CD4-positive, alpha-beta T cell (primary cell): ENCODE measurements around the gene P2RX2. TPM values are rescaled to one million over a fixed set of nuclear protein-coding genes. Genes with fewer than 3 reads are reported as not detected.

Experiments
- ATAC-seq: fragments of 200-7000 bp; cut with Tn5 transposase; one replicate; pipeline ENCODE4 v1.10.0; 2022; ENCODE audit warnings: mild to moderate bottlenecking; ENCODE audit not compliant: poor library complexity
- CTCF ChIA-PET: fragments of 350-600 bp; sonication (Branson Sonifier 250); formaldehyde crosslinking; loops from one replicate; lab custom pipeline; 2021; ENCODE audit warnings: antibody characterized with exemption, inconsistent platforms; lab: Charles Lee
- POLR2A ChIA-PET: fragments of 350-600 bp; sonication (Branson Sonifier 250); formaldehyde crosslinking; loops from one replicate; lab custom pipeline; 2021; ENCODE audit warnings: antibody characterized with exemption, inconsistent platforms; lab: Charles Lee
- DNase-seq, 14 experiments: peaks; one replicate each; pipeline ENCODE4 v3.0.0-alpha.2; 2013 to 2020; ENCODE audit warnings: mixed read lengths in 2 of 14
- H3K27ac ChIP-seq, 2 donors: one replicate each; pipeline versions ENCODE4 v1.5.1 to v1.7.0; 2013; ENCODE audit warnings: low read length in 2 of 2, low read depth in 1 of 2, mild to moderate bottlenecking in 1 of 2
- H3K27me3 ChIP-seq, 2 experiments: 1 replicate in 1 of 2; 2 replicates in 1 of 2; pipeline versions ENCODE4 v1.6.1 to v1.7.0; 2013; ENCODE audit warnings: low read length in 2 of 2, control low read depth in 1 of 2, mild to moderate bottlenecking in 1 of 2, moderate library complexity in 1 of 2; ENCODE audit not compliant: insufficient read depth in 2 of 2, control insufficient read depth in 1 of 2
- H3K36me3 ChIP-seq: one replicate; pipeline ENCODE4 v1.6.1; 2013; ENCODE audit warnings: low read length, control low read depth; ENCODE audit not compliant: insufficient read depth
- H3K4me1 ChIP-seq: one replicate; pipeline ENCODE4 v1.6.1; 2013; ENCODE audit warnings: low read length, control low read depth; ENCODE audit not compliant: insufficient read depth
- H3K4me3 ChIP-seq: one replicate; pipeline ENCODE4 v1.5.1; 2013; ENCODE audit warnings: mild to moderate bottlenecking, low read length, moderate library complexity
- H3K9me3 ChIP-seq, 2 experiments: 1 replicate in 1 of 2; 2 replicates in 1 of 2; pipeline versions ENCODE4 v1.6.1 to v1.7.0; 2013; ENCODE audit warnings: low read length in 2 of 2, mild to moderate bottlenecking in 2 of 2, control low read depth in 1 of 2, moderate library complexity in 1 of 2; ENCODE audit not compliant: control insufficient read depth in 1 of 2, insufficient read depth in 1 of 2
- H3K27ac Mint-ChIP-seq: one replicate; pipeline ENCODE4 v1.8.0; 2020; ENCODE audit warnings: mixed read lengths
- H3K27me3 Mint-ChIP-seq: one replicate; pipeline ENCODE4 v1.8.0; 2021; ENCODE audit warnings: mixed read lengths
- H3K36me3 Mint-ChIP-seq: one replicate; pipeline ENCODE4 v1.8.0; 2021; ENCODE audit warnings: low read depth, mixed read lengths
- H3K4me1 Mint-ChIP-seq: one replicate; pipeline ENCODE4 v1.8.0; 2021; ENCODE audit warnings: low read depth, mixed read lengths
- H3K4me3 Mint-ChIP-seq: one replicate; pipeline ENCODE4 v1.8.0; 2020; ENCODE audit warnings: mild to moderate bottlenecking, mixed read lengths
- H3K9me3 Mint-ChIP-seq: one replicate; pipeline ENCODE4 v1.8.0; 2020; ENCODE audit warnings: mixed read lengths
- intact Hi-C, 2 experiments: fragments of 100-400 bp; cut with DNase I in 1 of 2; cut with micrococcal nuclease in 1 of 2; formaldehyde crosslinking; loops; one replicate each; pipeline versions ENCODE4 v1.15.1 to v1.9.0; 2023 to 2025; cut with DNase I, micrococcal nuclease
- total RNA-seq, 174 experiments: library from RNA in 2 of 174; stranded (reverse) in 2 of 174; gene quantifications; one replicate each; pipeline ENCODE4 v1.2.3 and lab custom pipeline; 2021 to 2026
- TF ChIP-seq, protein P1 (sequence below): fragments of 200-600 bp; IDR thresholded peaks from one replicate; pipeline ENCODE4 v1.8.0; 2022; ENCODE audit warnings: antibody characterized with exemption, mild to moderate bottlenecking

P2RX2 gene
- total RNA-seq, 2 experiments from 2014 or later = not detected

DNA sequence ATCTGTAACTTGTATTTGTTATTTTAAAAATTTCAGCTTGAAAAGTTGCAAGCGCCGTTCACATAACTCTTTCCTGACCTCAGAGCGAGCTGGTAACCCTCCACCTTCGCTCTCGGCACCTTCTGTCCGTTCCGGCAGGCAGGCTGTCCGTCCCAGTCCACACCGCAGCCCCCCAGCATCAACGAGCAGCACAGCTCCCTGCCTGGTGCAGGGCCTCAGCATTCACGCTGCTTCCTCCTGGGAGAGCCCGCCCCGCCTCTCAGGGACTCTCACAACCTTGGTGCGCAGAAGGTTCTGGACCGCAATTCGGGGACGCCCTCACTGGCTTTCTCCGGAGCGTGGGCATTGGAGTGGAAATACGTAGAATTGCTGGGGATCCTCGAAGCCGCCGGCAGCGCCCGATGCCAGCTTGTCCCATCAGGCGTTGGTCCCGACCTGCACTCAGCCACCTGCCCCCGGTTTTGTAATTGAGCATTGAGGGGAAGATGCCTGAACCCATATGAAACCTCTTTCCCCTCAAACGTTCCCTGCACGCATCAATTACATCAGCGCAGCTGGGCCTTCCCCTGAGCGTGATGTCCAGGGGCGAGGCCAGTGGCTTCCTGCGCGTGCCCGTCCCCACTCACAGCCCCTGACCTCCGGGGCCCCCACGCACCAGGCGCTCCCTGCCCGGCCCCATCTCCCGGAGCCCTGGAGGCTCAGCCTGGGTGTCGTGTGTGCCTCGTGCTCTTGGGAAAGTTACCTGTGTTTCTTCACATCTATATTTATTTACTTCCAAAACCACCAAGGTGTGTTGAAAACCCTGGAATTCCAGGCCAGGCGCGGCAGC lies 27.3 kb upstream of the P2RX2 start:
- DNase-seq = no peak
- Histone ChIP-seq H3K9me3 (peaks cover 0 to 12% of the 10 kb centered on the region in 2 experiments), H3K4me3 (no peak overlapping the region), H3K4me1 (peaks cover 3% of the 10 kb centered on the region), H3K27me3 (peaks cover 0 to 4% of the 10 kb centered on the region in 2 experiments), H3K36me3 (no peaks in the 10 kb centered on the region), H3K27ac (no peak overlapping the region)
- Mint-ChIP-seq H3K27me3 (peaks cover 12% of the 10 kb centered on the region), H3K9me3 (no peaks in the 10 kb centered on the region), H3K36me3 (no peaks in the 10 kb centered on the region), H3K4me3 (no peak overlapping the region), H3K4me1 (peaks cover 4% of the 10 kb centered on the region), H3K27ac (no peak overlapping the region)
- TF ChIP-seq, protein P1, sequence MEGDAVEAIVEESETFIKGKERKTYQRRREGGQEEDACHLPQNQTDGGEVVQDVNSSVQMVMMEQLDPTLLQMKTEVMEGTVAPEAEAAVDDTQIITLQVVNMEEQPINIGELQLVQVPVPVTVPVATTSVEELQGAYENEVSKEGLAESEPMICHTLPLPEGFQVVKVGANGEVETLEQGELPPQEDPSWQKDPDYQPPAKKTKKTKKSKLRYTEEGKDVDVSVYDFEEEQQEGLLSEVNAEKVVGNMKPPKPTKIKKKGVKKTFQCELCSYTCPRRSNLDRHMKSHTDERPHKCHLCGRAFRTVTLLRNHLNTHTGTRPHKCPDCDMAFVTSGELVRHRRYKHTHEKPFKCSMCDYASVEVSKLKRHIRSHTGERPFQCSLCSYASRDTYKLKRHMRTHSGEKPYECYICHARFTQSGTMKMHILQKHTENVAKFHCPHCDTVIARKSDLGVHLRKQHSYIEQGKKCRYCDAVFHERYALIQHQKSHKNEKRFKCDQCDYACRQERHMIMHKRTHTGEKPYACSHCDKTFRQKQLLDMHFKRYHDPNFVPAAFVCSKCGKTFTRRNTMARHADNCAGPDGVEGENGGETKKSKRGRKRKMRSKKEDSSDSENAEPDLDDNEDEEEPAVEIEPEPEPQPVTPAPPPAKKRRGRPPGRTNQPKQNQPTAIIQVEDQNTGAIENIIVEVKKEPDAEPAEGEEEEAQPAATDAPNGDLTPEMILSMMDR = no peak
- intact Hi-C loops = no loop called here
- no peak for ATAC-seq
- ChIA-PET CTCF (no interaction called here), POLR2A (no interaction called here)

DNA sequence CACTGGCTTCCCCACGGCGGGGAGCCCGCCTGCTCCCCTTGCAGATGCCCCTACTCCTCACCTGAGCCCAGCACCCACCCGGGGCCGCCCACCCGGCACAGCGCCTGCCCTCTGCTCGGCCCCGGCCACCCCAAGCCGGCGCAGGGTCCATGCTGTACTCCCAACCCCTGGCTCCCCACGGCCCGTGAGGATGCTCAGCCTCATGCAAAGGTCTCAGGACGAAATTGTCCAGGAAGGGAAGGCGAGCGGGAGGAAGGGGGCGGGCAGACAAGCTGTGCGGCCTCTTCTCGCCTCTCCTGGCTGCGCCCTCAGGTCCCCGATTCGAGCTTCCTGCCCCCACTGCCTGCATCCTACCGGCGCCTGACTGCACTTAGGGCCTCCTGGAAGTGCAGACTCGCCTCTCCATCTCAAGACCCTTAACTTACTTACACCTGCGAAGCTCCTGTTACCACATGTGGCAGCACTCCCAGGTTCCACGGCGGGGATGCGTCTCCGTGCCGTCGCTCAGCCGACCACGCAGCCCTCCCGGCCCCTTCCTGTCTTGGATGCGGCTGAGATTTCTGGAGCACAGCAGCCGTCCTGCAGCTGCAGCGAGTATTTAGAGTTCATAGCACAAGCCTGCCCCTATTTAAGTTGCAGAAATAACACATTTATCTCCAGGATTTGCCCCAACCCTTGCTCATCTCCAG lies 26.1 kb upstream of the P2RX2 start:
- no peak overlapping the region for H3K4me3 ChIP-seq
- peaks cover 8% of the 10 kb centered on the region for H3K4me1 ChIP-seq
- TF ChIP-seq, protein P1 = no peak
- H3K36me3 ChIP-seq = no peaks in the 10 kb centered on the region
- Mint-ChIP-seq H3K9me3 (no peaks in the 10 kb centered on the region), H3K36me3 (no peaks in the 10 kb centered on the region), H3K27ac (no peak overlapping the region), H3K4me1 (peaks cover 8% of the 10 kb centered on the region), H3K27me3 (peaks cover 12% of the 10 kb centered on the region), H3K4me3 (no peak overlapping the region)
- ATAC-seq (no peak), DNase-seq (no peak)
- CTCF ChIA-PET = no interaction called here
- no peak overlapping the region for H3K27ac ChIP-seq
- H3K9me3 ChIP-seq = peaks cover 0 to 12% of the 10 kb centered on the region in 2 experiments
- POLR2A ChIA-PET = no interaction called here
- peaks cover 0 to 7% of the 10 kb centered on the region in 2 experiments for H3K27me3 ChIP-seq
- intact Hi-C loops = no loop called here

DNA sequence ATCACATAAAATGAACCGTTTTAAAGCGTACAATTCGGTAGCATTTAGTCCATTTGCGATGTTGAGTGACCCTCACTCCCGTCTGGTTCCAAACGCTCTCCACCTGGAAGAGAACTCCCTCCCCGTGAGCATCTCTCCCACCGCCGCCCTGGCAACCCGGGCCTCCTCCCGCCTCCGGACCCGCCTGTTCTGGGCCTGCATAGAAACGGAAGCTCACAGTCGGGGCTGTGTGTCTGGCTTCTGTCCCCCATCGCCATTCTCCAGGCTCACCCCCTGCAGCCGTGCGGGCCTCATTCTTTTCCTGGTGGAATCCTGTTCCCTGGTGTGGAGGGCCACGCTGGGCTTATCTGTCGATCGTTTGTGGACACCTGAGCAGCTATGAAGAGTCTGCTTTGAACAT lies 25.5 kb upstream of the P2RX2 start:
- no peak for DNase-seq
- intact Hi-C loops = no loop called here
- no peak for ATAC-seq
- H3K4me1 Mint-ChIP-seq = peaks cover 13% of the 10 kb centered on the region
- H3K27ac ChIP-seq = no peak overlapping the region
- H3K4me3 Mint-ChIP-seq = no peak overlapping the region
- no peak overlapping the region for H3K4me3 ChIP-seq
- H3K36me3 ChIP-seq = no peaks in the 10 kb centered on the region
- ChIA-PET CTCF (no interaction called here), POLR2A (no interaction called here)
- H3K27me3 Mint-ChIP-seq = peaks cover 12% of the 10 kb centered on the region
- H3K36me3 Mint-ChIP-seq = no peaks in the 10 kb centered on the region
- peaks cover 0 to 9% of the 10 kb centered on the region in 2 experiments for H3K27me3 ChIP-seq
- H3K4me1 ChIP-seq = peaks cover 12% of the 10 kb centered on the region
- no peaks in the 10 kb centered on the region for H3K9me3 Mint-ChIP-seq
- peaks cover 0 to 12% of the 10 kb centered on the region in 2 experiments for H3K9me3 ChIP-seq
- no peak overlapping the region for H3K27ac Mint-ChIP-seq
- TF ChIP-seq, protein P1 = no peak
